GM21515 (cell line): Measurements from ENCODE around the gene ABL2.
"Not testable (repeated sequence)": the region's sequence is repeated elsewhere in the genome, so short reads cannot be mapped to it uniquely, and the experiment has no call there.

Source experiments
- ATAC-seq: cut with Tn5 transposase; IDR thresholded peaks from one replicate; pipeline ENCODE4 v1.9.1; 2021; ENCODE audit not compliant: unreplicated experiment

ABL2 gene

DNA sequence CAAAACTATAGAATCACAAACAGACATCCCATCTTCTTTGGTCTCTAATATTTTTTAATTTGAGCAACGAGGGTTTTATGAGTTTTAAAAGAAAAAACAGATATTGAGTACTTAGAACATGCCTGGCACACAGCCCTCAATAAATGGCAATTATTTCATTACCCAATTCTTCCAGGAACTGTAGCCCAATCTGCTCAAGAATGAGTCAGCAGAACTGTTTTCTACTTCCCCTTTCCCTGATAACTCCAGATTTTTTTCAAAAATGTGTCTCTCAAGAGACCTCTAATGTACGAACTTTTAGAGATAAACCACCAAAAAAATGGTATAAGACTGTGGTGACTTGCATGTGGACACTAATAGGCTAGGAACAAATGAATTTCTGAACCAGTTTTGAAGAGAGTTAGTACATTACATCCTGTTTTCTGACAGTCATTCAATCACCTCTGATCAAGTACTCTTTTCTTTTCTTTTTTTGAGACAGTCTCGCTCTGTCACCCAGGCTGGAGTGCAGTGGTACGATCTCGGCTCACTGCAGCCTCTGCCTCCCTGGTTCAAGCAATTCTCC lies 11.5 kb downstream of the ABL2 start:
- no peak for ATAC-seq

DNA sequence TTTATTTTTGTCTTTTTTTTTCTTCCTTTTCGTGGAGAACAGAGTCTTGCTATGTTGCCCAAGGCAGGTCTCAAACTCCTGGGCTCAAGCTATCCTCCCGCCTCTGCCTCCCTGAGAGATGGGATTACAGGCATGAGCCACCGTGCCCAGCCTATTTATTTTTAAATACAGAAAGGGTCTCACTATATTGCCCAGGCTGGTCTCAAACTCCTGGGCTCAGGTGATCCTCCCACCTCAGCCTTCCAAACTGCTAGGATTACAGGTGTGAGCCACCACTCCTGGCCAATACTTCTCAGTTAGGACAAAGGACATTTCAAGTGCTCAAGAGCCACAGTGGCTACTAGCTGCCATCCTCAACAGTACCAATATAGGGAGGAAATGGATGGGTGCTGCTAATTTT lies 16.2 kb downstream of the ABL2 start:
- not testable (repeated sequence) for ATAC-seq

DNA sequence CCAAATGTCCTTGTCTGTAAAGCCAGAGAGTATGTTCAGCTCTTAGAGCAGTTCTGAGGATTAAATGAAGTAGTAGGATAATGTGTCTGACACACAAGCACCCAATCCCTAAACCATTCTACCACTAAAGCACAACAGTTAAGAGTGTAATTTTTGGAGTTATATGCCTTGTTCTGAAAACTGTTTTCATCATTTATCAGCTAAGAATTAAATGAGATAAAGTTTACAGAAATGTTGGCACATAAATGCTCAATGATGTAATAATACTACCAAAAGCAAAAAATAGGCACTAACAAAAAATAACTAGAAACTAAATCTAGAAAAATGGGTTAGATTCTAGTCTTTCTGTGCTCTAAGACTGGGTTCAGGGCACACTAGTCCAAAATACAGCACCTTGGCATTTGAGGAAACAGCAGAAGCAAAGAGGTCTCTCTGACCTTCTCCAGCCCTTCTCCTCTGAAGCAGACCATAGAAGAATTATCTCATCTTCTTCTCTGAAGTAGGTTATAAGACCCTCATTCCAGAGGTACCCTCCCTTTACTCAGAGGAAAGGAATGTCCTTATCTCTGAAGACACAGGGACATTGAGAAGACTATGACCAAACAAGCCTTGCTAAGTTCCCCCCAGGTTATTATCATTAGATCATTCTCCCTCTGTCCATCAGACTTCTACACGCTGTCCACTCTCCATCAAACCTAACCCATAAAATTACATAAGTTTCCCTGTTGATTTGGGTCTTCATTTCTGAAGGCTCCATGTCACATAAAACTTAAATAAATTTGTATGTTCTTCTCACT lies 20.6 kb downstream of the ABL2 start:
- no peak for ATAC-seq

DNA sequence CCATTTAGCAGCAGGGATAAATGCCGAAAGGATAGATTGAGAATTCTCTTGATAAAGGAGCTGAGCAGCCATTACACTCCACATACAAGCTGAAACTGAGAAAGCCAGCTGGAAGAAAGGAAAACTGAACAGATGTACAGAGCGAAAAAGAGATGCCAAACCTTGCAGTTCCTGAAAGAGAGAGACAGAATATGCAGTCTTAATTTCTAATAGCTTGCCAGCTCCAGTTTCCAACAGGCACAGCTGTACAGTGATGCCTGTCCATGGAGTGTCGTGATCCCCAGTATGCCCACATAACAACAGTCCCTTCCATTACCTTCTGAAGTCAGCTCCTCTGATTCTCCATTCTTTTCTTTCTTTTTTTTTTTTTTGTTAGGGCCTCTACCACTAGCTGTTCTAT lies 22.7 kb downstream of the ABL2 start:
- ATAC-seq = no peak

DNA sequence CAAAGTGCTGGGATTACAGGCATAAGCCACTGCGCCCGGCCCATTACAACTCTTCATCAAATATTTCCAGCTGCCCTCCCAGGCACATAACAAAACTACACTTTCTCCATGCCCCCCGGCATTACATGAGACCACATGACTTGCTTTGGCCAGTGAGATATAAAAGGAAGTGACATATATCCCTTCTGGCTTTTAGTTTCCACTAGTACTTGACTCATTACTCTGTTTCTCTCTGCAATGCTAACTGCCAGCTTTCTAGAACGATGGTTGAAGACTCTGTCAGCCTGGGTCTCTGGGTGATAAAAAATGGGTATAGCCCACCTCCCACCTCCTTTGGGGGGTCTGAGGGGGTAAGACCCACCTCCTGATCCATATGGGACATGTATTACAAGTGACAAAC lies 24.2 kb downstream of the ABL2 start:
- ATAC-seq = no peak

DNA sequence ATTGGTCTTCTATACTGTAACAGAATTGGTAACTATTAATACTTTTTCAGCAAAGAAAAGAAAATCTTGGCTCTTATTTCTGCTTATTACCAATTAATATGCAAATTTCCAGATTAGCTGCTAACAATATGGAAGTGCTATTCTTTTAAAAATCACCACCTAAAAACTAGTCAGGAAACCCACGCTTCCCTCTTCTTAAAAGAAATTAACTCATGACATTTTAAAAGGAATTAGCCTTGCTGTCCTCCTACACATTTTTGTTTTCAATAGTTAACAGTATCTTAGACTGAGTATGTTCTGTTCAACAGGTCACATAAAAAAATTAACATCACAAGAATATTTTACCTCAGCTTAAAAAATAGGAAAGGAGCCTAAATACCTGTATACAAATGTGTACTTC lies 27.3 kb downstream of the ABL2 start:
- ATAC-seq = no peak

DNA sequence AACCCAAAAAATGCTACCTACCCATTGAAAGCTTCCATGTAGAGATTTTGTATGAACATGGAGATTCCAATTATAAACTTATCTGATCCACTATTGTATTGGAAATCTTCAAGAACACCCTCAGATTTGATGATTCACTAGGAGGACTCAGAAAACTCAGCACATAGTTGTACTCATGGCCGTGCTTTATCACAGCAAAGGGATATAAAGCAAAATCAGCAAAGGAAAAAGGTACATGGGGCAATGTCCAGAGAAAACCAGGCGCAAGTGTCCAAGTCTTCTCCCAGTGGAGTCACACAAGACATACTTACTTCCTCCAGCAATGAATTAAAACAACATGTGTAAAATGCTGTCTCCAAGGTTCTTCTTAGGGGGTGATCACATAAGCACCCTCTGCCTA lies 28.9 kb downstream of the ABL2 start:
- ATAC-seq = no peak

DNA sequence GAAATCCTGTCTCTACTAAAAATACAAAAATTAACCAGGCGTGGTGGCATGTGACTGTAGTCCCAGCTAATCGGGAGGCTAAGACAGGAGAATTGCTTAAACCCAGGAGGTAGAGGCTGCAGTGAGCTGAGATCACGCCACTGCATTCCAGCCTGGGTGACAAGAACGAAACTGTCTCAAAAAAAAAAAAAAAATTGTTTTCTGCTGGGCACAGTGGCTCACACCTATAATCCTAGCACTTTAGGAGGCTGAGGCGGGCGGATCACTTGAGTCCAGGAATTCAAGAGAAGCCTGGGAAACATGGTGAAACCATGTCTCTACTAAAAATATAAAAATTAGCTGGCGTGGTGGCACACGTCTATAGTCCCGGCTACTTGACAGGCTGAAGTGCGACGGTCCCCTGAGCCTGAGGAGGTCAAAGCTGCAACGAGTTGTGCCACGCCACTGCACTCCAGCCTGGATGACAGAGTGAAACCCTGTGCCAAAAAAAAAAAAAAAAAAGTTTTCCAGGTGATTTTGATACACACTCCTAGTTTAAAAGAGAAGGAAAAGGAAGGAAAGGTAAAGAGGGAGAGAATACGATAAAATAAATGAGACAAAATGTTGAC lies 31.7 kb downstream of the ABL2 start:
- ATAC-seq = no peak

DNA sequence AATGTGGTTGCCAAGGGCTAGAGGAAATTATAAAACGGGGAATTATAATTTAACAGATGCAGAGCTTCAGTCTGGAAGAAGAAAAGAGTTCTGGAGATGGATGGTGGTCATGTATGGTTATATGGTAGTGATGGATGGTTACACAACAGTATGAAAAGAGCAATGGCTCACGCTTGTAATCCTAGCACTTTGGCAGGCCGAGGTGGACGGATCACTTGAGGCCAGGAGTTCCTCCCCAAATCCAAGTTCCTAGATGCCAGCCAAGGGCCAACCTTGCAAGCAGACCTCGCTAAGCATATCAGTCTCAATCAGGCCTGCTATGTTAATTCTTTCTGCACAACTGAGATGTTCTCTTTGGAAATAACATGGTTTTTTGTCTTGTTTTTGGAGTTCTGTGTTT lies 33.6 kb downstream of the ABL2 start:
- ATAC-seq = not testable (repeated sequence)

DNA sequence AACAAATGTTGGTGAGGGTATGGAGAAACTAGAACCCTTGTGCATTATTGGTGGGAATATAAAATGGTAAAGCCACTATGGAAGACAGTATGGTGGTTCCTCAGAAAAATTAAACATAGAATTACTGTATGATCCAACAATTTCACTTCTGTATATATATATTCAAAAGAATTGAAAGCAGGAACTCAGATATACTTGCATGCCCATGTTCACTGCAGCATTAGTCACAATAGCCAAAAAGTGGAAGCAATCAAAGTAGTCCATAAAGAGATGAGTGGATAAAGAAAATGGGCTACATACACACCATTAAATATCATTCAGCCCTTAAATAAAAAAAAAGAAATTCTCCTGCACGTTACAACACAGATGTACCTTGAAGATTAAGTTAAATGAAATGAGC lies 34.1 kb downstream of the ABL2 start:
- ATAC-seq = no peak

DNA sequence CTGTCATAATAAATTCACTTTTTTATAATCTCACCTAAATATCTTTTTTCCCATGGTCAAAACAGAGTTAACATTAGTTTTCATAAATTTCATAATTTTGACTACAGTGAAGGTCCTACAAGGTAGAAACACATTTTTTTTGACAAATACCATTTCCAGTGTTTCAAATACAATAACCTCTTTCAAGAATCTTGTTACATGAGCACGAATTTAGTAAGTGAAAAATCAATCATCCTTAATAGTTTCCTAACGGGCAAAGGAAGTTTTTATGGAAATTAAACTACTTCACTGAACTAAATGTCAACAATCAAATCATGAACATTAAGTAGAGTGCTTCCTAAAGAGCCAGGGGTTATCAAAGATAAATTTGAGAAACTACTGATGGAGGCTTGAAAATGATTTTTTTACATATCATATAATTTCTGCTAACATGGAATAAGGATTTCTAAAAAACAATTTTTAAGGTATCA lies 35.4 kb downstream of the ABL2 start:
- ATAC-seq = no peak

DNA sequence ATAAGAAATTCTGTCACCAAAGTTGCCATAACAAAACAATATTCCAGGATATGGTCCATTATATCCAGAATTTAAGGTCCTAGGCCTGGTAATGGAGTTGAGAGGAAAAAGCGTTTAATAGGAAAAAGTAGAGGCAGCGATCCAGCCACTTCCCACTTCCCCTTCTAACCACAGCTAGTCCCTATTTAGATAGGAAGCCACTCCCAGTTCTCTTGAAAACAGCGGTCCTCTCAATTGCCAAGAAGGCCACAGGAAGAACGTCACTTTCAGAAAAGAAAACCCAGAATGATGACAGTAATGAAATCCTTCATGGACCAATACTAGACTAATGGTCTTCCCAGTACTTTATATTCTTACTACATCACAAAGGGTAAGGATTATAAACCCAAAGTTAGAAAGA lies 38.6 kb downstream of the ABL2 start:
- no peak for ATAC-seq

DNA sequence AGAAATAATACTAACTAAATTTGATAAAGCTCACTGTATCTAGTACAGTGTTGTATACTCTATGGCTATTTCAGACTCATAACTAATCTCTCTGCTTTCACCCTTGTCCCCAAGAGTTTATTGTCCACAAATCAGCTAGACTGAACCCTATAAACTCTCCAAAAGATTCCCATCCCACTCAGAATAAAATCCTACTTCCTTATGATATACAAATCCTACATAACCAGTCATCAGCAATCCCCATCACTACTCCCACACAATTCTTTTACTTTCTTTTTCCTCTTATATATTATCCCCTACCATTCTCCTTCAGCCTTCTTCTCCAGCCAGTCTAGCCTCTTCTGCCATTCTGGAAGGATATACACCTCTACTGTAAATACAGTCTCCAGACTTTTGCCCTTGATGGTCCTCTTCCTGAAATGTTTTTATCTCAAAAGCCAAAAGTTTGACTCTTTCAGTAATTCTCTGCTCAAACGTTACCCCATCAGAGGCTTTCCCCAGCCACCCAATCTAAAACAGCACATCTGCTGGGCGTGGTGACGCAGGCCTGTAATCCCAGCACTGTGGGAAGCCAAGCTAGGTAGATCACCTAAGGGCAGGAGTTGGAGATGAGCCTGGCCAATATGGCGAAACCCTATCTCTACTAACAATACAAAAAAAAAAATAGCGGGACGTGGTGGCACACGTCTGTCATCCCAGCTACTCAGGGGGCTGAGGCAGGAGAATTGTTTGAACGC lies 41.6 kb downstream of the ABL2 start:
- no peak for ATAC-seq

DNA sequence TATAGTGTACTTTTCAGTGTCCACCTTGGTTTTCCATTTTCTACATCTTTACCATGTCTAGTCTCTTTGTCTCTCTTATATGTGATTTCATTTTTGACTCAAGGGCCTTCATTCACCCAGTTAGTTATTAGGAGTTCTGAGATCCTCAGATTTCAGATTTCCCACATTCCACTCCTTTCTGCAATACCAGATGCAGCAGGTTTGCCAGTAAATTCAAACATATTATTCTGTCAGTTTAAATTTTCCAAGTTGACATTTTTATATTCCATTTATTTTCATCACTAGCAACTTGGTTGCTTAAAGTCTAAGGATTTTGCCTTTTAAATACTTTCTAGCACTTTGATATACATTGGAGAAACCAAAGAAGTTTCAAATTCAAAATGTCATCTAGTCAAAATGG lies 42.4 kb downstream of the ABL2 start:
- ATAC-seq = no peak

DNA sequence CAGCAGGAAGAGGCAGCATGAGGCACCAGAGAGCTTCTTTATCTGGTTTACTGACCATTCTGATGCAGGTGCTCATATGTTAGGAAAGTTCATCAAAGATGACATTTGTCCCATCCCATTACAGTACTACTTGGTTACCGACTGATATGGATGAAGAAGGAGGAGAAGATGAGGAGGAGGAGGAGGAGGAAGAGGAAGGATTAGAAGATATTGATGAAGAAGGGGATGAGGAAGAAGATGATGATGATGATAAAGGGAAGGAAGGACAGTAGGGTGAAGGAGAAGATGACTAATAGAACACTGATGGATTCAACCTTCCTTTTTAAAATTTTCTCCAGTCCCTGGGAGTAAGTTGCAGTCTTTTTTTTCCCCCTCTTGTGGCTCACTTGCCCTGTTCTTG lies 45.1 kb downstream of the ABL2 start:
- no peak for ATAC-seq

DNA sequence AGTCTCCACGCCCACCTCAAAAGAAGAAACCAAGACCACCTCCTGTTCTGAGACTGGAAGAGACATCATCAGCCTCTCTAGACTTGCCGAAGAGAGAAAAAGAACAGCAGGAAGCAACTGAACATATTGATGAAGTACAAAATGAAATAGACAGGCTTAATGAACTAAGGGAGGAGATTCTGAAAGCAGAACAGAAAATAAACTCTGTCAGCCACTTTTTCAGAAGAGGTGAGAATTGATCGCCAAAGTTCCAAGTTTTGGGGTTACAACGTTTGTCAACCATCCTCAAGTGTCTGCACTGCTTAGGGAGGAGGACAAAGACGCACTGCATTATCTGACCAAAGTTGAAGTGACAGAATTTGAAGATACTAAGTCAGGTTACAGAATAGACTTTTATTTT lies 45.6 kb downstream of the ABL2 start:
- ATAC-seq = no peak

DNA sequence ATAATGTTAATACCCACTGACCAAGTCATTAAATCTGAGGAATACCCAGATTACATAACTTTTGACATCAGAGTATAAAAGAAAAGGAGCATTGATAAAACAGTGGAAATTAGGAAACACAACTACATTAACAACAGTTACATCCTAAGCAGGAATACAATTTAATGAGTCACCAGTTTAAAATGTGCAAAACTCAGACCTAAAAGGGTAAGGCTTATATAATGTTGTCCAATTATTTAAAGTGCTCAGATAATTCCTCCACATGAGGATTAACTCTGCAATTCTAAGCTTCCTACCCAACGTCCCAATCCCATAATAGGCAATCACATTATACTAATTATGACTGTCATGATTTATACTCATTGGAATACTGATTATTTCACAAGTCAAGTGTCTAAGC lies 50.5 kb downstream of the ABL2 start:
- ATAC-seq = no peak

DNA sequence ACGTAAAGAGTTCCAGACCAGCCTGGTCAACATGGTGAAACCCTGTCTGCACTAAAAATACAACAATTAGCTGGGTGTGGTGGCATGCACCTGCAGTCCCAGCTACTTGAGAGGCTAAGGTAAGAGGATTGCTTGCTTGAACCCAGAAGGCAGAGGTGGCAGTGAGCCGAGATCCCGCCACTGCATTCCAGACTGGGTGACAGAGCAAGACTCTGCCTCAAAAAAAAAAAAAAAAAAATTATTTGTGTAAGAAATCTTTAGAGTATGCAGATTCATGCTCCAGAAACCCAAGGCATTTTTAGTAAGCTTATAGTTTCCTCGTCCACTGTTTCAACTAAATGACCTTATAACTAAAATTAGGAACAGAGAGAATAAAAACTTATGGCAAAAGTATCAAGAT lies 51.3 kb downstream of the ABL2 start:
- ATAC-seq = no peak

DNA sequence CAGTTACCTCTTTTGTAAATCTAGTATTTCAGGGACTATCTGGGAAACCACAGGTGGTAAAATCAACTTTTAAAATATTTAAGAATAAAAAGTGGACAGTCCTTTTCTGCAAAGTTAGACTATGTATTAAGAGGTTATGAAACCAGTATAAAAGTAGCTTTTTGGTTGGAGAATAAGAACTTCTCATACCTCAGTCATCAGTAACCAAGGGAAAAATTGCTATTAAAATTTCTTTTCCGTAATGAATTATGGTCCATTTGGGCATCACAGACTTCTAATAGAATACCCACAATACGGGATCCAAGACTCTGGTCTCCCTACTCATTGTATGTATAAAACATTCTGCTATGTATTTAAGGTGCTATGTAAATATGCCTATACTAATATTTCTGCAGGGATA lies 51.9 kb downstream of the ABL2 start:
- no peak for ATAC-seq

DNA sequence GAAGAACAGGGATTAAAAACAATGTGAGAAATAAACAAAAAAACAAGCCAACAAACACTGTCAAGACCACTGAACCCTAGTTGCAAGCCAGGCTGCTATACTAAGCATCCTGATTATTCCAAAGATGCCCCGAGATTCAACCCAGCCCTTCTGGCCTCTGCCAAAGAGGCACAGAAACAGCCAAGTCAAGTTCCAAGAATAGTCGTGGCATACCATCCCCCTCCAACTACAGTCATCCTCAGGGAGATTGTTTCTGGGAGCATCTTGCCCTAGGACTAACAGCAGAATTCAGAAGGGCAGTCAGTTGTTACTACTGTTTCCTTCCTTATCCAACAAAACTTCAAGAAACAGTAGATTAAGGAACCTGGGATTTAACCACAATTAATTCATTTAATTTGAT lies 52.3 kb downstream of the ABL2 start:
- ATAC-seq = no peak

DNA sequence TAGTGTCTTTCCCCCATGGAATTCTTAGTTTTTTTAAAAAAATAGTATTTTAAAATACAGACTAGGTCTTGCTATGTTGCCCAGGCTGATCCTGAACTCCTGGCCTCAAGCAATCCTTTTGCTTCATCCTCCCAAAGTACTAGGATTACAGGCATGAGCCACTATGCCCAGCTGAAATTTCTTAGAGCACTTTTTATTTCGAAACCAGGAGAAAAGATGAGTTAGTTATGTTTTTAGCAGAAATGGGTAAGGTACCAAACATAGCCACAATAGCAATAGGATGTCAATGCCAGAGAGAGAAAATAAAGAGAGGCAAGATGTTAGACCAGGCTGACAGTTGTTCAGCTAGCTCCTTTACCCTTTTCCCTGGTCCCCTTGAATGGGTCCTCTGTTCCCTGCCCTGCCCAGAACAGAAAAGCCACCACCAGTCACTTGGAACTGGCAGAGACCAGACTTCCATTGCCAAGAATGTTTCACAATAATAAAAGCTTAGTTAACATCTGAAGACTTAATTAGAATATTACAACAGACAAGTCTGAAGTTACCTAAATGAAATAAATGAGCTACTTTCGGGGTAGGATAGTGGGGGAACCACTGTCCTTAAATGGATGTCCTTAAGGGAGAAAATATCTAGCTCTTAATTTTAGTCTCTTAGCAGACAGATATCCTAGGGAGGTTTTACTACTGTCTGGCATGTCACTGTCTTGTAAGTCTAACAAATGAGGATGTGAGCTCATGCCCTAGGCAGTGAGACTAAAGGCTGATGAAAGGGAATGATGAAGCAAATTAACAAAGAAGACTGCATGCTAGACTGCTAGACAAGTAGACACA lies 54.3 kb downstream of the ABL2 start:
- ATAC-seq = no peak
